HFFc6 (cell line): Measurements from ENCODE around the gene ARMC7. TPM values are rescaled to one million over a fixed set of nuclear protein-coding genes. Genes with fewer than 3 reads are reported as not detected.
"Not testable (repeated sequence)": the region's sequence is repeated elsewhere in the genome, so short reads cannot be mapped to it uniquely, and the experiment has no call there.

Experiments
- DNase-seq: peaks from one replicate; pipeline ENCODE4 v3.0.0-alpha.2; 2018
- H3K27ac Mint-ChIP-seq: 2 replicates; pipeline ENCODE4 v1.8.0; 2020; ENCODE audit warnings: mild to moderate bottlenecking, mixed read lengths
- H3K27me3 Mint-ChIP-seq: 2 replicates; pipeline ENCODE4 v1.8.0; 2021; ENCODE audit warnings: mild to moderate bottlenecking, moderate library complexity, mixed read lengths; ENCODE audit not compliant: insufficient read depth
- H3K36me3 Mint-ChIP-seq: 2 replicates; pipeline ENCODE4 v1.8.0; 2021; ENCODE audit warnings: low read depth, mixed read lengths
- H3K4me1 Mint-ChIP-seq: 2 replicates; pipeline ENCODE4 v1.8.0; 2020; ENCODE audit warnings: low read depth, mixed read lengths
- H3K4me3 Mint-ChIP-seq: 2 replicates; pipeline ENCODE4 v1.8.0; 2020; ENCODE audit warnings: mild to moderate bottlenecking, moderate library complexity, mixed read lengths
- H3K9me3 Mint-ChIP-seq: 2 replicates; pipeline ENCODE4 v1.8.0; 2020; ENCODE audit warnings: mild to moderate bottlenecking, mixed read lengths
- CTCF ChIP-seq: fragments of 200-600 bp; sonication (generic); IDR thresholded peaks from 2 replicates; pipeline ENCODE4 v1.5.0; 2021; ENCODE audit warnings: antibody characterized with exemption, mild to moderate bottlenecking
- total RNA-seq, 6 experiments: library from RNA; stranded (reverse); fragmentation: NEBNext Ultra II Directional; extraction: Animal tissue kit (Norgen Biotek cat#: 25700); gene quantifications; 2 replicates in 1 of 6; 3 replicates in 5 of 6; pipeline ENCODE4 v1.2.3, GENCODE V29; 2021

ARMC7 gene
- total RNA-seq, 6 experiments from 2014 or later, result 9.1 to 11.7 (median 9.6) TPM

GRCh38 chr17:75128694-75129505 is 19.1 kb downstream of the ARMC7 start:
- Mint-ChIP-seq H3K27me3 (peaks cover 6% of the 10 kb centered on the region; the same call in 1 of the 2 replicates), H3K27ac (no peak overlapping the region)

GRCh38 chr17:75129576-75129975 is 19.8 kb downstream of the ARMC7 start:
- DNase-seq, result no peak
- Mint-ChIP-seq H3K36me3 (peaks cover 8% of the 10 kb centered on the region; the same call in 1 of the 2 replicates), H3K27me3 (peaks cover 6% of the 10 kb centered on the region; the same call in 1 of the 2 replicates), H3K4me3 (no peak overlapping the region; the same call in 1 of the 2 replicates), H3K27ac (no peak overlapping the region), H3K4me1 (peaks cover 13% of the 10 kb centered on the region), H3K9me3 (no peaks in the 10 kb centered on the region)
- TF ChIP-seq CTCF, result no peak

More at GRCh38 chr17:75128694-75129505, 19.1 kb downstream of the ARMC7 start:
- Mint-ChIP-seq H3K4me3 (no peak overlapping the region), H3K4me1 (peaks cover 20% of the 10 kb centered on the region), H3K9me3 (no peaks in the 10 kb centered on the region), H3K36me3 (peaks cover 11% of the 10 kb centered on the region)
- no peak for DNase-seq
- no peak for TF ChIP-seq CTCF

- H3K9me3 Mint-ChIP-seq, result no peaks in the 10 kb centered on the region
- H3K4me1 Mint-ChIP-seq, result peaks cover 8% of the 10 kb centered on the region
- H3K36me3 Mint-ChIP-seq, result peaks cover 8% of the 10 kb centered on the region; the same call in 1 of the 2 replicates
- peak overlapping the region; percentile 86 for H3K4me3 Mint-ChIP-seq
- peaks cover 6% of the 10 kb centered on the region; the same call in 1 of the 2 replicates for H3K27me3 Mint-ChIP-seq
- H3K27ac Mint-ChIP-seq, result peak overlapping the region; percentile 78; the same call in 1 of the 2 replicates
- no peak; the same call in 1 of the 2 replicates for TF ChIP-seq CTCF
- DNase-seq, result no peak
Measured at GRCh38 chr17:75130059-75130631, 20.4 kb downstream of the ARMC7 start.

GRCh38 chr17:75130632-75131277 is 21.0 kb downstream of the ARMC7 start:
- peak overlapping the region; percentile 86 for H3K4me3 Mint-ChIP-seq
- H3K4me1 Mint-ChIP-seq, result peaks cover 7% of the 10 kb centered on the region
- DNase-seq, result peak; percentile 31
- peaks cover 6% of the 10 kb centered on the region; the same call in 1 of the 2 replicates for H3K27me3 Mint-ChIP-seq
- TF ChIP-seq CTCF, result peak; percentile 34; the same call in 1 of the 2 replicates
- peak overlapping the region; percentile 78 for H3K27ac Mint-ChIP-seq
- H3K9me3 Mint-ChIP-seq, result no peaks in the 10 kb centered on the region
- H3K36me3 Mint-ChIP-seq, result peaks cover 8% of the 10 kb centered on the region; the same call in 1 of the 2 replicates

DNA sequence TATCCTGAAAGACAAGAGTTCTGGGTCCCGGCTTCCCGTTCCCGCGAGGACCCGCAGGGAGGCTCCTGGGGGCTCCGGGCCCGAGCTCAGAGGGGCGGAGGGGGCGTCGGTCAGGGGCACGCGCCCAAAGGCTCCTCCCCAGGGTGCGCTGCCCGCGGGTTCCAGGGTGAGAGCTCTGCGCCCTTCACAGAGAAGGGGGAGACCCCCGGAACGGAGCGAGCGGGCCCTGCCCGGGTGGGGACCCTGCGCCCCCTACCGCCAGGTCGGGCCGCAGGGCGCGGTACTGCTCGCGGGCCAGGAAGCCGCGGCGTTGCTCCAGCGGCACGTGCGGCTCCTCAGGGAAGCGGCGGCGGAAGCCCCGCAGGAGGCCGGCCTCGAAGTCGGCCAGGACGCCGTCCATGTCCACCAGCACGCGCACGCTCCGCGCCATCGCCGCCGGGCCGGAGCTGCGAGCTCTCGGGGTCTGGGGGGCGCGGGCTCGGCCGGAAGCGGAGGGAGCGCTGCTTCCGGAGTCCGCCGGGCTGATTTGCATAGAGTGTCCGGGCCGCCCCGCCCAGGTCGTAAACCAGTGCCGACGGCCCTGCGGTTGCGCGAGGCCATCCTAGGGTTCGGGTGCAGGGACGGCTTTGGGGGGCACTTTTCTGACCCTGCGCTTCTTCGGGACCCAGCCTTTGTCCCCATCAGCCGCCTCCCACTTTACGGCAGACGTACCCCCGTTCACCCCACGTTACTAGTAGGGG is 21.7 kb downstream of the ARMC7 start, which contains the start of gene NT5C:
Gene NT5C, minus strand, starts transcription at position 465 of the 740 bp plus-strand sequence. Its CDS starts 35 bp downstream, at position 430.
- peak within 1 kb of the TSS; percentile 89 for H3K4me3 Mint-ChIP-seq
- H3K27me3 Mint-ChIP-seq, result peaks cover 6% of the 10 kb centered on the region; the same call in 1 of the 2 replicates
- peaks cover 8% of the 10 kb centered on the region; the same call in 1 of the 2 replicates for H3K36me3 Mint-ChIP-seq
- peak; percentile 87 for TF ChIP-seq CTCF
- peak within 1 kb of the TSS; percentile 91 for H3K27ac Mint-ChIP-seq
- peaks cover 7% of the 10 kb centered on the region for H3K4me1 Mint-ChIP-seq
- no peaks in the 10 kb centered on the region for H3K9me3 Mint-ChIP-seq
- peak; percentile 66 for DNase-seq

- not testable (repeated sequence) for H3K9me3 Mint-ChIP-seq, H3K27me3 Mint-ChIP-seq, H3K4me1 Mint-ChIP-seq, DNase-seq, H3K36me3 Mint-ChIP-seq
- H3K4me3 Mint-ChIP-seq, result peak overlapping the region; percentile 89
- H3K27ac Mint-ChIP-seq, result peak overlapping the region; percentile 91
Measured at GRCh38 chr17:75132018-75133000, 22.5 kb downstream of the ARMC7 start.
